HG02884 (cell line): ENCODE results near the gene ZSCAN12.

Experiments
- ATAC-seq: cut with Tn5 transposase; IDR thresholded peaks from one replicate; pipeline ENCODE4 v1.9.1; 2021; ENCODE audit warnings: mild to moderate bottlenecking, moderate library complexity; ENCODE audit not compliant: unreplicated experiment

Gene ZSCAN12

DNA sequence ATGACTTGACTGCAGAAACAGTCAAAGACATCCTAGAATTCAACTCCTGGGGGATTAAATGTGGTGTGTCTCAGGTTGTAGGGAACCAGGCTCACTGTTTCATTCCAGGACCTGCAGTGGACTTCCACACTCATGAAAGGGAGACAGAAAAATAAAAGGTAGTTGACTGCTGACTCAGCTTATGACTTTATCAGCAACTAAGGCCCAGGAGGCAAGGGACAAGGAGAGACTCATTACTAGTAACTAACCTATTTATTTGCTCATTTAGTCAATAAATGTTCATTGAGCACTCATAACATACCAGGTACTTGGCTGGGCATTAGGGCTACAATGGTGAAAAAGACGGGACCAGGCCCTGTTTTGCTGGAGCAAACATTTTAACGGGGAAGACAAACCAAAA, 66.5 kb downstream of the ZSCAN12 start:
- no peak for ATAC-seq

- no peak for ATAC-seq
Observed at GRCh38 chr6:28330041-28330440, 69.5 kb downstream of the ZSCAN12 start.
